GM19328 (cell line): ENCODE data around the gene PPFIA1.
A peak's percentile ranks its signal among the peaks of the same experiment; 100 is the strongest.
"Not testable (repeated sequence)": the region's sequence is repeated elsewhere in the genome, so short reads cannot be mapped to it uniquely, and the experiment has no call there.

Experiments
- ATAC-seq: cut with Tn5 transposase; IDR thresholded peaks from one replicate; pipeline ENCODE4 v1.9.1; 2021; ENCODE audit warnings: mild to moderate bottlenecking, moderate library complexity; ENCODE audit not compliant: unreplicated experiment

The PPFIA1 gene

DNA sequence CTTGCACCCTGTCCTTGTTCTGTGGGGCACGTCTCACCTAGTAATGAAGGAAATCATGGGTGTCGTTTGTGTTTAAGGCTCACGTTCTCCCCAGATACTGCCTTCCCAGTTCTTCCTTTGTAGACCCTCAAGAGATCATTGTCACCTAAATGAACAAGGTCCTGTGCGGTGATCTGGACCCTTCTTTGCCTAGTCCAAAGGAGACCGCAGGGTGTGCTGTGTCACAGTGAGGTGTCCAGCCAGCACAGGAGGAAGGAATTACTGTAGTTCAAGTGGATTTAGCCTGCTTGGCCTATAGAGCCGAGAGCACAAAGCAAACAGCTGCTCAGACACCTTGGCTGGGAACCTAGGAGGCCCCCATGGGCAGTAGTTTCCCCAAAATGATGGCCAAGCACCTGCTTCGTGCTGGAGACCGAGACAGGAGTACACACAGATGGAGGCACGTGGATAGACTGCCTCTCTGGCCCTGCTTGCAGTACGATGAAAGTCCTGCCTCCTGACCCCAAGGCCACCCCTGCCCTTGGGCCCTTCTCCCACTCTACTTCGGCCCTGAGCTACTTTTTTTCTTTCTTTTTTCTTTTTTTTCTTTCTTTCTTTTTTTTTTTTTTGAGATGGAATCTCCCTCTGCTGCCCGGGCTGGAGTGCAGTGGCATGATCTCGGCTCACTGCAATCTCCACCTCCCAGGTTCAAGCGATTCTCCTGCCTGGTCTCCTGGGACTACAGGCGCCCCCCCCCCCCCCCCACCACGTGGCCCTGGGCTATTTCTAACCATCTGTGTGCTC, 19.4 kb upstream of the PPFIA1 start:
- no peak for ATAC-seq

GRCh38 chr11:70251659-70252321, 18.7 kb upstream of the PPFIA1 start:
- no peak for ATAC-seq

DNA sequence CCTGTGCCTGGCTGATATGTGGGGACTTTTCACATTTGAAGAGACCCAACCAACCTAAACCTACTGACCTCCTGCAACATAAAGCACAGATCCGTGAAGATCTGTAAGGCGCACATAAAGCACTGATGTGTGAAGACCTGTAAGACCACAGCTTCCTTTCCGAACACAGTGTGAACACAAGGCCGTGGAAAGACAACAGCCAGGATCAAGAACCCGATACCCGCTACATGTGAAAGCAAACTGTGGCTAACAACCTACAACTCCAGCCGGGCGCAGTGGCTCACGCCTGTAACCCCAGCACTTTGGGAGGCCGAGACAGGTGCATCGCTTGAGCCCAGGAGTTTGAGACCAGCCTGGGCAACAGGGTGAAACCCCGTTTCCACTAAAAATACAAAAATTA, 17.6 kb upstream of the PPFIA1 start:
- no peak for ATAC-seq

- ATAC-seq, result no peak
Observed at GRCh38 chr11:70255477-70256116, 14.9 kb upstream of the PPFIA1 start.

- ATAC-seq, result not testable (repeated sequence)
Observed at GRCh38 chr11:70259077-70259476, 11.4 kb upstream of the PPFIA1 start.

DNA sequence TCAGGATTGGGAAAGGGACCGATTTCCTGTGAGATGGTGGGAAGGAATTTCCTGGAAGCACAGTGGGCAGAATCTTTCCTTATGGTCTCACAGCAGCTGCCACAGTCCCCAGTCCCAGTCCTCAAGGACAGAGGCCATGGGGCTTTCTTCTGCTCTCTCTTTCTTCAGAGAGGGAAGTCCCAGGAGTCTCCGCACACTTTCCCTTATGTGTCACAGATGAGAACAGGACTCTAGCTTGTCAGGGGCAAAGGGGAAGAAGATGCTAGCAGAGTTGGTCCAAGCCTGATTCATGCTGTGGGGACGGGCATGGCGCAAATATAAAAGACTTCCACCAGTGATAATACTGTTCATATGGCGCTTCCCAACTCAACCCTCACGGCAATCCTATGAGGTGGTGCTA, 7.5 kb upstream of the PPFIA1 start:
- ATAC-seq, result no peak

DNA sequence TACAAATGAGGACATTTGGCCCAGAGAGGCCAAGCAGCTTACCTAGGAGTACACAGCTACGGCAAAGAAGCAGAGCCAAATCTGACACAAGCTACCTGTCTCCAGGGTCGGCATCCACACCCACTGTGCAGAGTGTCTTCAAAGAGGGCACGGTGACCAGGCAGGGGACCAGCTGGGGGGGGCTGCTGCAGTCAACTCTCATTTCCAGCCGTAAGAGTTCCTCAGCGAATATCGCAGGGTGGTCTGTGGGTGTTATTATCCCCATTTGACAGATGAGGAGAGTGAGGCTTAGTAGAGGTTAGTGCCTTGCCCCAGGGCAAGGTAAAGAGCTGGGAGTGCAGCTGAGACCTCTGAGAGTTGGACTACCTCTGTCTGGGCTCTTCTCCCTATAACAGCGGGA, 7.1 kb upstream of the PPFIA1 start:
- no peak for ATAC-seq

GRCh38 chr11:70265341-70265740, 5.1 kb upstream of the PPFIA1 start:
- ATAC-seq, result no peak

GRCh38 chr11:70267405-70267950, 3.0 kb upstream of the PPFIA1 start:
- no peak for ATAC-seq

GRCh38 chr11:70268526-70268925, 2.0 kb upstream of the PPFIA1 start:
- ATAC-seq, result no peak

GRCh38 chr11:70270877-70271648, 573 bp downstream of the PPFIA1 start:
- ATAC-seq, result peak; percentile 34

- ATAC-seq, result no peak
Observed at GRCh38 chr11:70271649-70271953, 1.1 kb downstream of the PPFIA1 start.

DNA sequence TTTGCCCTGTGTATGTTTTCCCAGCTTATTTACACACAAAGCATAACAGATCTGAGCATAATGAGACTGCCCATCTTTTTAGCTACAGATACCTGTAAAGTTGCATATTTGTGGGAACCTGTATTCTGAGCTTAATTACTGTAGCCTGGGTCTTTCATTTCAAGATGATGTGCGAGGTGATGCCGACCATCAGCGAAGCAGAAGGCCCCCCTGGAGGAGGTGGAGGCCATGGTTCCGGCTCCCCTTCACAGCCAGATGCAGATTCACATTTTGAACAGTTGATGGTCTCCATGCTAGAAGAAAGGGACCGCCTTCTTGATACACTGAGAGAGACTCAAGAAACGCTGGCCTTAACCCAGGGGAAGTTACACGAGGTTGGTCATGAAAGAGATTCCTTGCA, 1.5 kb downstream of the PPFIA1 start:
- no peak for ATAC-seq

- ATAC-seq, result no peak
Observed at GRCh38 chr11:70278994-70279393, 8.5 kb downstream of the PPFIA1 start.

DNA sequence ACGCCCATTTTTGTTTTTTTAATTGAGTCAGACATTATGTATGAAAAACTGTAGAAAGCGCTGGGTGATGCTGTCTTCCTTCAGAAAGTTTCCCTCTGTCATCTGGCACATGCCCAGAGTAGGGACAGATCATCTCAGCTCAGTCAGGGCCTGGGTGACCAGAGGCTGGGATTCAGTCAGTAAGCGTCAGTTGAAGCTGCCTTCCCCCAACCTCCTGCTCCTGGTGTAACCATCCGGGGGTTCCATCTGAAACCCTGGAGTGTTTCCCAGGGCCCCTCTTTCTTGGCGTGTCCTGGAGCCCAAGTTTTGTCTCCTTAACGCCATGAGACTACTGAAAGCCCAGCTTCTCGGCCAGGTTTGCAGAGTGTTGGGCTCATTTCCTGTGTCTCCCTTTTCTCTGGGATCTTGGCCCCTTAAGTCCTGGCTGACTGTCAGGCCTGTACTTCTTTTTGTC, 10.7 kb downstream of the PPFIA1 start:
- no peak for ATAC-seq

DNA sequence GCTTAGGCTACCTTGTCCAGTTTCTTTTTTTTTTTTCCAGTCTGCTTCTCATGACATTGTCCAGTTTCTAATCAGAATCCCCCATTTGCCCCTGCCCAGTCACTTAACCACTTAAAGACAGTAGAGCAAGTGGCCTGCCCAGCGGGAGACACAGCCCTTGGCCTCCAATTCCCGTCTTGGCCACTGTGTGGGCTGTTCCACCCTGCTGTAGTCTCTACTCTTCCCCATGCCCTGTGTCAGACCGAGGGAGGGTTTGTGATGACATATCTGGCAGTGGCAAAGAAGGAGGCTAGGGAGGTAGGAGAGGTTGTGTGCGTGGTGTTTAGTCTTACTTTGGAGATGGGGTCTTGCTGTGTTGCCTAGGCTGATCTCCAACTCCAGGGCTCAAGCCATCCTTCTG, 11.5 kb downstream of the PPFIA1 start:
- no peak for ATAC-seq

- ATAC-seq, result no peak
Observed at GRCh38 chr11:70288721-70289120, 18.2 kb downstream of the PPFIA1 start.

- ATAC-seq, result no peak
Observed at GRCh38 chr11:70289582-70289981, 19.1 kb downstream of the PPFIA1 start.

- ATAC-seq, result no peak
Observed at GRCh38 chr11:70290361-70291065, 20.0 kb downstream of the PPFIA1 start.

GRCh38 chr11:70292166-70292565, 21.7 kb downstream of the PPFIA1 start:
- ATAC-seq, result no peak
